OCI-LY7 (cell line): Measurements from ENCODE around the gene COBL. TPM values are rescaled to one million over a fixed set of nuclear protein-coding genes. Genes with fewer than 3 reads are reported as not detected.

Experiments used
- BruUV-seq: library from RNA; stranded (reverse); fragments of 400-500 nt; replicated peaks from 2 replicates; lab custom pipeline; 2021; lab: Mats Ljungman, UMichigan
- CTCF ChIA-PET: fragments of 300-600 bp; sonication (Branson Sonifier 250); formaldehyde crosslinking; loops from one replicate; lab custom pipeline; 2022; ENCODE audit warnings: antibody characterized with exemption; ENCODE audit not compliant: unreplicated experiment; lab: Charles Lee
- POLR2A ChIA-PET: fragments of 300-600 bp; sonication (Branson Sonifier 250); formaldehyde crosslinking; loops from one replicate; lab custom pipeline; 2022; ENCODE audit warnings: antibody characterized with exemption; lab: Charles Lee
- DNase-seq: peaks from one replicate; pipeline ENCODE4 v3.0.0-alpha.2; 2015; ENCODE audit warnings: low spot score
- H2AFZ ChIP-seq: fragments of 200-600 bp; sonication (generic), shearing (Covaris generic); 2 replicates; pipeline ENCODE4 v1.6.1; 2014; ENCODE audit warnings: mild to moderate bottlenecking, antibody characterized with exemption, low read length, moderate library complexity
- H3K27ac ChIP-seq: fragments of 200-600 bp; sonication (generic); 2 replicates; pipeline ENCODE4 v1.5.1; 2014; ENCODE audit warnings: mixed run types, low read depth, mild to moderate bottlenecking, moderate library complexity, low read length, inconsistent platforms; ENCODE audit not compliant: poor library complexity, severe bottlenecking
- H3K36me3 ChIP-seq: fragments of 200-600 bp; sonication (generic); 2 replicates; pipeline ENCODE4 v1.6.1; 2014; ENCODE audit warnings: mild to moderate bottlenecking, antibody characterized with exemption, low read length, moderate library complexity, mixed read lengths; ENCODE audit not compliant: insufficient read depth
- H3K4me1 ChIP-seq: fragments of 200-600 bp; sonication (generic); 2 replicates; pipeline ENCODE4 v1.5.1; 2014; ENCODE audit warnings: mild to moderate bottlenecking, low read length; ENCODE audit not compliant: insufficient read depth, poor library complexity, severe bottlenecking
- H3K4me2 ChIP-seq: fragments of 200-600 bp; sonication (generic); 2 replicates; pipeline ENCODE4 v1.6.1; 2014; ENCODE audit warnings: mild to moderate bottlenecking, low read length
- H3K4me3 ChIP-seq: fragments of 200-600 bp; sonication (generic); 2 replicates; pipeline ENCODE4 v1.5.1; 2014; ENCODE audit warnings: mild to moderate bottlenecking, low read depth, low read length; ENCODE audit not compliant: poor library complexity, severe bottlenecking
- H3K79me2 ChIP-seq: fragments of 200-600 bp; sonication (generic); 2 replicates; pipeline ENCODE4 v1.6.1; 2016; ENCODE audit warnings: low read depth, mild to moderate bottlenecking, low read length, moderate library complexity, mixed read lengths; ENCODE audit not compliant: insufficient read depth
- H3K9me2 ChIP-seq: fragments of 200-600 bp; sonication (generic); 2 replicates; pipeline ENCODE4 v1.6.1; 2016; ENCODE audit warnings: mild to moderate bottlenecking, low read length, mixed read lengths; ENCODE audit not compliant: insufficient read depth
- H3K9me3 ChIP-seq: fragments of 200-600 bp; sonication (generic); 2 replicates; pipeline ENCODE4 v1.6.1; 2014; ENCODE audit warnings: mild to moderate bottlenecking, mixed run types, low read length, mixed read lengths
- H4K20me1 ChIP-seq: fragments of 200-600 bp; sonication (generic); 2 replicates; pipeline ENCODE4 v1.6.1; 2014; ENCODE audit warnings: mild to moderate bottlenecking, antibody characterized with exemption, low read length, moderate library complexity, mixed read lengths; ENCODE audit not compliant: insufficient read depth
- EZH2phosphoT487 ChIP-seq: fragments of 200-600 bp; sonication (generic); IDR thresholded peaks from 2 replicates; pipeline ENCODE4 v1.6.1; 2018; ENCODE audit warnings: low read depth, borderline replicate concordance, mild to moderate bottlenecking, mixed run types, antibody characterized with exemption, low read length, moderate library complexity, mixed read lengths
- intact Hi-C: fragments of 100-400 bp; cut with micrococcal nuclease; formaldehyde crosslinking; loops from one replicate; pipeline ENCODE4 v1.10.0; 2022; ENCODE audit not compliant: unreplicated experiment
- total RNA-seq, 2 experiments: library from RNA; depleted of rRNA in 1 of 2; stranded (reverse); fragments of >200 nt in 1 of 2; shearing (Covaris generic) in 1 of 2; gene quantifications; 2 replicates each; pipeline ENCODE4 v1.2.3, GENCODE V29; 2014 to 2022
- TF ChIP-seq, protein P1 (sequence below): fragments of 200-600 bp; sonication (generic); conservative IDR thresholded peaks from 2 replicates; pipeline ENCODE4 v1.5.1; 2014; ENCODE audit warnings: mild to moderate bottlenecking, antibody characterized with exemption, low read length, moderate library complexity, mixed read lengths

Gene COBL
- total RNA-seq, 2 experiments from 2014 or later = not detected

DNA sequence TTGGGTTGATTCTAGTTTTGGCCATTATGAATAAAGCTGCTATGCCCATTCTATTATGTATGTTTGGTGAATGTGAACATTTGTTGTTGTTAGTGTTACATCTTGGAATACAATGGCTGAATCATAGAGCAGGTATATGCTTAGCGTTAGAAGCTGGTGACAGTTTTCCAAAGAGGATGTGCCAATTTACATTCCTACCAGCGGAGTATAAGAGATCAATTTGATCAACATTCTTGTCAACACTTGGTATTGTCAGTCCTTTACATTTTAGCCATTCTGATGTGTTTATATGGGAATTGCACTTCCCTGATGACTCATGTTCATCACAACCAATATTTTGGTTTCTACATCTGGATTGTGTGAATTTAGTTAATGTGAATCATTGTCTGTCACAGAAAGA is 37.8 kb upstream of the COBL start:
- no peak overlapping the region for H3K27ac ChIP-seq
- DNase-seq = no peak
- POLR2A ChIA-PET = interaction anchor here (0.6 kb wide), 1 partner anchor 1220 kb away, joined by 3 read pairs; no protein-coding TSS in a partner anchor
- H2AFZ ChIP-seq = no peak overlapping the region
- TF ChIP-seq, protein P1, sequence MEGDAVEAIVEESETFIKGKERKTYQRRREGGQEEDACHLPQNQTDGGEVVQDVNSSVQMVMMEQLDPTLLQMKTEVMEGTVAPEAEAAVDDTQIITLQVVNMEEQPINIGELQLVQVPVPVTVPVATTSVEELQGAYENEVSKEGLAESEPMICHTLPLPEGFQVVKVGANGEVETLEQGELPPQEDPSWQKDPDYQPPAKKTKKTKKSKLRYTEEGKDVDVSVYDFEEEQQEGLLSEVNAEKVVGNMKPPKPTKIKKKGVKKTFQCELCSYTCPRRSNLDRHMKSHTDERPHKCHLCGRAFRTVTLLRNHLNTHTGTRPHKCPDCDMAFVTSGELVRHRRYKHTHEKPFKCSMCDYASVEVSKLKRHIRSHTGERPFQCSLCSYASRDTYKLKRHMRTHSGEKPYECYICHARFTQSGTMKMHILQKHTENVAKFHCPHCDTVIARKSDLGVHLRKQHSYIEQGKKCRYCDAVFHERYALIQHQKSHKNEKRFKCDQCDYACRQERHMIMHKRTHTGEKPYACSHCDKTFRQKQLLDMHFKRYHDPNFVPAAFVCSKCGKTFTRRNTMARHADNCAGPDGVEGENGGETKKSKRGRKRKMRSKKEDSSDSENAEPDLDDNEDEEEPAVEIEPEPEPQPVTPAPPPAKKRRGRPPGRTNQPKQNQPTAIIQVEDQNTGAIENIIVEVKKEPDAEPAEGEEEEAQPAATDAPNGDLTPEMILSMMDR = no peak
- TF ChIP-seq EZH2phosphoT487 = no peak
- H4K20me1 ChIP-seq = no peaks in the 10 kb centered on the region
- intact Hi-C loops = no loop called here
- no peaks in the 10 kb centered on the region for H3K9me2 ChIP-seq
- no peaks in the 10 kb centered on the region for H3K9me3 ChIP-seq
- no peak overlapping the region for H3K4me3 ChIP-seq
- BruUV-seq = no TSS peak
- no peaks in the 10 kb centered on the region for H3K4me1 ChIP-seq
- H3K4me2 ChIP-seq = no peak overlapping the region
- no peaks in the 10 kb centered on the region for H3K36me3 ChIP-seq
- no peaks in the 10 kb centered on the region for H3K79me2 ChIP-seq
- CTCF ChIA-PET = no interaction called here

- no peaks in the 10 kb centered on the region for H3K9me3 ChIP-seq
- no peak for DNase-seq
- no peaks in the 10 kb centered on the region for H3K4me1 ChIP-seq
- no peak overlapping the region for H3K4me3 ChIP-seq
- no peak overlapping the region for H2AFZ ChIP-seq
- CTCF ChIA-PET = no interaction called here
- no peaks in the 10 kb centered on the region for H3K79me2 ChIP-seq
- no peaks in the 10 kb centered on the region for H3K9me2 ChIP-seq
- intact Hi-C loops = no loop called here
- no TSS peak for BruUV-seq
- no peak overlapping the region for H3K4me2 ChIP-seq
- no peaks in the 10 kb centered on the region for H4K20me1 ChIP-seq
- POLR2A ChIA-PET = no interaction called here
- no peaks in the 10 kb centered on the region for H3K36me3 ChIP-seq
- no peak overlapping the region for H3K27ac ChIP-seq
- TF ChIP-seq, protein P1 = no peak
- no peak for TF ChIP-seq EZH2phosphoT487
These were observed 35.8 kb upstream of the COBL start for GRCh38 chr7:51352174-51353100.

GRCh38 chr7:51351661-51352060 is 35.1 kb upstream of the COBL start:
- no peak overlapping the region for H3K4me3 ChIP-seq
- H3K79me2 ChIP-seq = no peaks in the 10 kb centered on the region
- H3K4me1 ChIP-seq = no peaks in the 10 kb centered on the region
- H3K9me2 ChIP-seq = no peaks in the 10 kb centered on the region
- DNase-seq = no peak
- POLR2A ChIA-PET = no interaction called here
- intact Hi-C loops = no loop called here
- no peaks in the 10 kb centered on the region for H4K20me1 ChIP-seq
- no peak overlapping the region for H2AFZ ChIP-seq
- BruUV-seq = no TSS peak
- H3K27ac ChIP-seq = no peak overlapping the region
- no peaks in the 10 kb centered on the region for H3K36me3 ChIP-seq
- H3K9me3 ChIP-seq = no peaks in the 10 kb centered on the region
- TF ChIP-seq, protein P1 = no peak
- TF ChIP-seq EZH2phosphoT487 = no peak
- no peak overlapping the region for H3K4me2 ChIP-seq
- CTCF ChIA-PET = no interaction called here
